NCI-H1417 (cell line): ENCODE results near the gene OPN5.

Source experiments
- DNase-seq, 3 experiments: peaks; one replicate each; lab custom pipeline; 2025; lab: John Stamatoyannopoulos, UW

The OPN5 gene

GRCh38 chr6:47859175-47859574, 77.3 kb downstream of the OPN5 start:
- no peak for DNase-seq

- DNase-seq: peak in 1 of 3 experiments; percentile 13
Measured at GRCh38 chr6:47862731-47863130, 80.9 kb downstream of the OPN5 start.

- DNase-seq: no peak
Measured at GRCh38 chr6:47865206-47865605, 83.4 kb downstream of the OPN5 start.

- DNase-seq: no peak
Measured at GRCh38 chr6:47875593-47875992, 93.8 kb downstream of the OPN5 start.
